ENCODE measurements around the gene GPRC5D.

The GPRC5D gene

GRCh38 chr12:12952036-12952435 lies at the start of gene GPRC5D:
GPRC5D (minus strand) TSS chr12:12952170; CDS start chr12:12950384, 1,786 bp downstream.
- TF ChIP-seq GATA3 (IDR thresholded peaks at IDR 0.05; ENCODE audit: low read depth, low read length) (no peak), GATA2 (IDR thresholded peaks at IDR 0.05; ENCODE audit: low read depth, low read length) (no peak)

- TF ChIP-seq GATA2 (IDR thresholded peaks at IDR 0.05; ENCODE audit: low read depth, low read length) (no peak), GATA3 (IDR thresholded peaks at IDR 0.05; ENCODE audit: low read depth, low read length) (no peak)
Measured at GRCh38 chr12:13001775-13002040, 49.7 kb upstream of the GPRC5D start.

GRCh38 chr12:13000925-13001774 lies 49.2 kb upstream of the GPRC5D start:
- no peak for TF ChIP-seq GATA3 (IDR thresholded peaks at IDR 0.05; ENCODE audit: low read depth, low read length)
- no peak for TF ChIP-seq GATA2 (IDR thresholded peaks at IDR 0.05; ENCODE audit: low read depth, low read length)

GRCh38 chr12:13000616-13000924 lies 48.6 kb upstream of the GPRC5D start:
- TF ChIP-seq GATA3 (IDR thresholded peaks at IDR 0.05; ENCODE audit: low read depth, low read length): no peak
- TF ChIP-seq GATA2 (IDR thresholded peaks at IDR 0.05; ENCODE audit: low read depth, low read length): no peak

- TF ChIP-seq GATA2 (IDR thresholded peaks at IDR 0.05; ENCODE audit: low read depth, low read length): no peak
- TF ChIP-seq GATA3 (IDR thresholded peaks at IDR 0.05; ENCODE audit: low read depth, low read length): no peak
Measured at GRCh38 chr12:12999959-13000615, 48.1 kb upstream of the GPRC5D start, which contains the start of gene HEBP1. HEBP1 (minus strand) TSS chr12:13000265; CDS start chr12:13000114, 151 bp downstream.

- no peak for TF ChIP-seq GATA2 (IDR thresholded peaks at IDR 0.05; ENCODE audit: low read depth, low read length)
- TF ChIP-seq GATA3 (IDR thresholded peaks at IDR 0.05; ENCODE audit: low read depth, low read length): no peak
Measured at GRCh38 chr12:12999271-12999958, 47.4 kb upstream of the GPRC5D start.

GRCh38 chr12:12998248-12998647 lies 46.3 kb upstream of the GPRC5D start:
- no peak for TF ChIP-seq GATA2 (IDR thresholded peaks at IDR 0.05; ENCODE audit: low read depth, low read length)
- TF ChIP-seq GATA3 (IDR thresholded peaks at IDR 0.05; ENCODE audit: low read depth, low read length): no peak

- TF ChIP-seq GATA3 (IDR thresholded peaks at IDR 0.05; ENCODE audit: low read depth, low read length): no peak
- no peak for TF ChIP-seq GATA2 (IDR thresholded peaks at IDR 0.05; ENCODE audit: low read depth, low read length)
Measured at GRCh38 chr12:12997734-12998133, 45.8 kb upstream of the GPRC5D start.

GRCh38 chr12:12997156-12997555 lies 45.2 kb upstream of the GPRC5D start:
- no peak for TF ChIP-seq GATA3 (IDR thresholded peaks at IDR 0.05; ENCODE audit: low read depth, low read length)
- TF ChIP-seq GATA2 (IDR thresholded peaks at IDR 0.05; ENCODE audit: low read depth, low read length): no peak

GRCh38 chr12:12996209-12996608 lies 44.2 kb upstream of the GPRC5D start:
- no peak for TF ChIP-seq GATA2 (IDR thresholded peaks at IDR 0.05; ENCODE audit: low read depth, low read length)
- no peak for TF ChIP-seq GATA3 (IDR thresholded peaks at IDR 0.05; ENCODE audit: low read depth, low read length)

GRCh38 chr12:12995088-12995487 lies 43.1 kb upstream of the GPRC5D start:
- TF ChIP-seq GATA2 (IDR thresholded peaks at IDR 0.05; ENCODE audit: low read depth, low read length) (no peak), GATA3 (IDR thresholded peaks at IDR 0.05; ENCODE audit: low read depth, low read length) (no peak)

- TF ChIP-seq GATA3 (IDR thresholded peaks at IDR 0.05; ENCODE audit: low read depth, low read length): no peak
- no peak for TF ChIP-seq GATA2 (IDR thresholded peaks at IDR 0.05; ENCODE audit: low read depth, low read length)
Measured at GRCh38 chr12:12993367-12993766, 41.4 kb upstream of the GPRC5D start.

- TF ChIP-seq GATA2 (IDR thresholded peaks at IDR 0.05; ENCODE audit: low read depth, low read length) (no peak), GATA3 (IDR thresholded peaks at IDR 0.05; ENCODE audit: low read depth, low read length) (no peak)
Measured at GRCh38 chr12:12992418-12993130, 40.6 kb upstream of the GPRC5D start.

Measured in SH-SY5Y (cell line).